ENCODE data around the gene MAPK1.
"Not testable (repeated sequence)": the region's sequence is repeated elsewhere in the genome, so short reads cannot be mapped to it uniquely, and the experiment has no call there.

MAPK1 gene

DNA sequence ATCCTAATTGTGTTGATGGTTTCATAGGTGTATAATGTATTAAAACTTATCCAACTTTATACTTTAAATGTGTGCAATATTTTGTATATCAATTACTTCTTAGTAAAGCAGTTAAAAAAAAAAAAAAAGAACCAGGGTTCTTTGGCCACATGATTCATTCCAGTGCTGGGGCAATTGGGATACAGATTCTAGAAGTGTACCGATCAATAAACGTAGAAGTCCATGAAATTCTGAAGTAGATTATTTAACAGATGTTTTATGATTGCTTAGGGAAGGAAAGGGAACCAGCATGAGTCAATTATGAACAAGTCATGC, 51.0 kb downstream of the MAPK1 start:
- H3K4me3 ChIP-seq (ENCODE audit: low read depth, low read length), result no peak overlapping the region
- TF ChIP-seq CTCF (IDR thresholded peaks at IDR 0.05; ENCODE audit: insufficient read depth, low read length, missing control alignments), result no peak
- CTCF ChIA-PET, result no interaction called here
- DNase-seq (ENCODE audit: low read depth, low spot score), result no peak
- POLR2A ChIA-PET, result interaction anchor here (1.2 kb wide), 1 partner anchor 17 kb away, joined by 3 read pairs; no protein-coding TSS in a partner anchor

- CTCF ChIA-PET, result no interaction called here
- POLR2A ChIA-PET, result no interaction called here
- no peak for TF ChIP-seq CTCF (IDR thresholded peaks at IDR 0.05; ENCODE audit: insufficient read depth, low read length, missing control alignments)
- DNase-seq (ENCODE audit: low read depth, low spot score), result no peak
- H3K4me3 ChIP-seq (ENCODE audit: low read depth, low read length), result no peak overlapping the region
Measured at GRCh38 chr22:21815958-21816357, 51.5 kb downstream of the MAPK1 start.

- ChIA-PET POLR2A (no interaction called here), CTCF (no interaction called here)
- no peak for DNase-seq (ENCODE audit: low read depth, low spot score)
- no peak overlapping the region for H3K4me3 ChIP-seq (ENCODE audit: low read depth, low read length)
- no peak for TF ChIP-seq CTCF (IDR thresholded peaks at IDR 0.05; ENCODE audit: insufficient read depth, low read length, missing control alignments)
Measured at GRCh38 chr22:21815357-21815756, 52.1 kb downstream of the MAPK1 start.

DNA sequence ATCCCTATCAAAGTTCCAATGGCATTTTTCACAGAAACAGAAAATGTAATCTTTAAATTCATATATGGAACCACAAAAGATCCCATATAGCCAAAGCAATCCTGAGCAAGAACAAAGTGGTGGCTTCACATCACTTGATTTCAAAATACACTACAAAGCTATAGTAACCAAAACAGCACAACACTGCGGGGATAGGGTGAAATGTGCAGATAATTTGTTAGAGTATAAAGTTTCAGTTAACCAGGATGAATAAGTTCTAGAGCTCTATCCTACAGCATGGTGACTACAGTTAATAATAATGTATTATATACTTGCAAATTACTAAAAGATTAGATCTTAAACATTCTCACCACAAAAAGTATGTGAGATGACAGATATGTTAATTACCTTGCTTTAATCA, 55.5 kb downstream of the MAPK1 start:
- ChIA-PET POLR2A (no interaction called here), CTCF (interaction anchor here (0.9 to 1.1 kb wide), 2 partner anchors 14 to 126 kb away, joined by 3 read pairs; no protein-coding TSS in a partner anchor)
- no peak overlapping the region for H3K4me3 ChIP-seq (ENCODE audit: low read depth, low read length)
- no peak for TF ChIP-seq CTCF (IDR thresholded peaks at IDR 0.05; ENCODE audit: insufficient read depth, low read length, missing control alignments)
- no peak for DNase-seq (ENCODE audit: low read depth, low spot score)

DNA sequence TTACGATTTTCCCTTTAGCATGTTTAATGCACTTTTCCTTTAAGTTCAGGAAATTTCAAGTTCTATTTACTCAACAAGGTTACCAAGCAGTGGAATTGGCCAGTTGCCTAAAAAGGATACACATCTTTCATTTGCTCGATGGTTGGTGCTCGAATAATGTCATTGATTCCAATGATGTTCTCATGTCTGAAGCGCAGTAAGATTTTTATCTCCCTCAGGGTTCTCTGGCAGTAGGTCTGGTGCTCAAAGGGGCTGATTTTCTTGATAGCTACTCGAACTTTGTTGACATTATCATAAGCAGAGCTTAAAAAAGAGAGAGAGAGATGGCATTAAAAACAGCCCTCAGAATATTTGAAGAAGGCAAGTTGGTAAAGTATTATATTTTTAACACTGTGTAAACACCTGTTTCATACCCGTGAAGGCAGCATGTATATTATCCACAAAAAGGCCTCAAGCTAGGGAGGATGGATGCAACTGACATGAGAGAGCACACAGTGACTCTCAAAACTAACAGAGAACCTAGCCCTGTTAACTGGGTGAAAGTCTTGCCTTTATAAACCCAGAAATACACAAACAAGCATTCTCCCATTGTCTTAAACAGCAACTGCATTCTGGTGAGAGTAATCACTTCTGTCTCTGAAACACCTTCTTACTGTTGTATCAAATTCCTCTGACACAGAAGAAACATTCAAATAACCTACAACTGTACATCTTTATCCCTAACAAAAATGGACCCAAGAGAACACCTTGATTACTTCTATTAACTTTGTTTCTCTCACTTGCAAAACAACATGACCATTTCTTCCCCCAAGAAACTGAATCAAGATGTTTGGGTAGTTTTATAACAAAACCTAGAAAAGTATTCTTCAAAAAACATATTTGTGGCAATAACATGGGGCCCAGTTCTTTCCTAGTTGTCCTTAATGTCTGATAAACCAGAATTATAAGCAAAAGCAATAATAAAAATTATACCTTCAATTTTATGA, 59.6 kb downstream of the MAPK1 start:
- ChIA-PET CTCF (interaction anchor here (1.1 kb wide), 1 partner anchor 24 kb away, joined by 3 read pairs; no protein-coding TSS in a partner anchor), POLR2A (no interaction called here)
- no peak for TF ChIP-seq CTCF (IDR thresholded peaks at IDR 0.05; ENCODE audit: insufficient read depth, low read length, missing control alignments)
- DNase-seq (ENCODE audit: low read depth, low spot score), result no peak
- H3K4me3 ChIP-seq (ENCODE audit: low read depth, low read length), result no peak overlapping the region

DNA sequence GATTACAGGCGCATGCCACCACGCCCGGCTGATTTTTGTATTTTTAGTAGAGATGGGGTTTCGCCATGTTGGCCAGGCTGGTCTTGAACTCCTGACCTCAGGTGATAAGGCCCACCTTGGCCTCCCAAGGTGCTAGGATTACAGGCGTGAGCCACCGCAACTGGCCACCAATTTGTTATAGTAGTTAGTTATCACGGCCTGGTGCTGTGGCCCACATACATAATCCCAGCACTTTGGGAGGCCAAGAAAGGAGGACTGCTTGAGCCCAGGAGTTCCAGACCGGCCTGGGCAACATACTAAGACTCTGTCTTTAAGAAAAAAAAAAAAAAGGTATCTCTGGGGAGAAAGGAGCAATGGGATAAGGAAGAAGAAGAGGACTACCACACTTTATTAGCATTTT, 62.1 kb downstream of the MAPK1 start:
- H3K4me3 ChIP-seq (ENCODE audit: low read depth, low read length); POLR2A ChIA-PET; CTCF ChIA-PET; DNase-seq (ENCODE audit: low read depth, low spot score): not testable (repeated sequence)

Data from AG04449 (cell line).